ENCODE data around the gene NALCN. TPM values are rescaled to one million over a fixed set of nuclear protein-coding genes. Genes with fewer than 3 reads are reported as not detected.

NALCN gene
- total and polyA plus RNA-seq, 2 of the 8 experiments (the other 6 are each of a cell fraction or from before 2014, with no cell fraction given), result 0.26 to 0.54 TPM

- no peaks in the 10 kb centered on the region for H3K36me3 ChIP-seq (ENCODE audit: control insufficient read depth in 2 of 4, insufficient read depth in 4 of 4, low read length in 3 of 4)
- DNase-seq (ENCODE audit: low read depth in 1 of 2, low spot score in 2 of 2), result no peak
- H3K56ac ChIP-seq (replicated peaks; ENCODE audit: insufficient read length, low read depth, low read length), result no peak overlapping the region
- ChIA-PET CTCF (ENCODE audit: partially characterized antibody) (interaction anchor here (0.7 kb wide), 1 partner anchor 146 kb away, joined by 3 read pairs; no protein-coding TSS in a partner anchor), POLR2A (ENCODE audit: partially characterized antibody) (no interaction called here)
- no peaks in the 10 kb centered on the region for H3K23me2 ChIP-seq (ENCODE audit: low read depth, low read length)
- 90% methylated on average over 3 of the region's 3 CpGs; no CpG with 5 or more reads in 1 of the 2 experiments for WGBS, 2 experiments (ENCODE audit: extremely low coverage in 1 of 2, insufficient coverage in 1 of 2, insufficient read length in 1 of 2, insufficient replicate concordance in 2 of 2, low coverage in 1 of 2, low lambda C conversion rate in 2 of 2, missing lambda C conversion rate in 1 of 2)
- no peak overlapping the region for H2BK5ac ChIP-seq (ENCODE audit: low read depth, low read length)
- no peaks in the 10 kb centered on the region for H3K9me3 ChIP-seq (ENCODE audit: insufficient read depth in 2 of 2, low read depth in 1 of 2, low read length in 1 of 2)
- no peak overlapping the region for H2BK15ac ChIP-seq (ENCODE audit: low read length)
- no peak overlapping the region for H4K5ac ChIP-seq (ENCODE audit: insufficient read length, low read depth, low read length)
- H4K8ac ChIP-seq (ENCODE audit: extremely low read depth, insufficient read depth, low read length), result no peak overlapping the region
- H3K27me3 ChIP-seq (replicated peaks in 1 of 4; ENCODE audit: control insufficient read depth in 3 of 4, extremely low read depth in 1 of 4, insufficient read depth in 3 of 4, low read length in 3 of 4), result no peaks in the 10 kb centered on the region
- H3K79me1 ChIP-seq (ENCODE audit: low read depth, low read length), result no peaks in the 10 kb centered on the region
- no peak for FAIRE-seq
- H3K4me3 ChIP-seq (ENCODE audit: extremely low read depth in 1 of 4, insufficient read depth in 2 of 4, low read depth in 3 of 4, low read length in 4 of 4), result no peak overlapping the region
- H2BK12ac ChIP-seq (ENCODE audit: low read depth, low read length), result no peak overlapping the region
- H3K79me2 ChIP-seq (ENCODE audit: control insufficient read depth in 1 of 2, insufficient read depth in 2 of 2, low read length in 2 of 2), result no peaks in the 10 kb centered on the region
- H3K14ac ChIP-seq (ENCODE audit: insufficient read length), result no peak overlapping the region
- no peak overlapping the region for H3K18ac ChIP-seq (ENCODE audit: extremely low read depth, low read length)
- H3K4me2 ChIP-seq (ENCODE audit: insufficient read depth in 1 of 2, low read depth in 2 of 2, low read length in 2 of 2), result no peak overlapping the region
- H2AK5ac ChIP-seq (ENCODE audit: low read depth, low read length), result no peak overlapping the region
- no peak overlapping the region for H2BK20ac ChIP-seq (ENCODE audit: low read length)
- H2BK120ac ChIP-seq (replicated peaks; ENCODE audit: low read depth, low read length), result no peak overlapping the region
- no peak overlapping the region for H3K27ac ChIP-seq (ENCODE audit: low read depth, low read length)
- no peak overlapping the region for H2AFZ ChIP-seq (ENCODE audit: low read length)
- H3K4ac ChIP-seq (replicated peaks; ENCODE audit: insufficient read length, low read depth, low read length), result no peak overlapping the region
- H3K9ac ChIP-seq (replicated peaks in 1 of 4; ENCODE audit: extremely low read depth in 1 of 4, low read depth in 3 of 4, low read length in 3 of 4), result no peak overlapping the region
- TF ChIP-seq BRCA1 (IDR thresholded peaks at IDR 0.05; ENCODE audit: low read depth, low read length), result no peak
- no peak overlapping the region for H4K91ac ChIP-seq (replicated peaks; ENCODE audit: insufficient read length, low read length)
- no peaks in the 10 kb centered on the region for H3K4me1 ChIP-seq (replicated peaks in 1 of 4; ENCODE audit: control insufficient read depth in 3 of 4, insufficient read depth in 4 of 4, low read length in 3 of 4)
- H4K20me1 ChIP-seq (replicated peaks in 1 of 2; ENCODE audit: control insufficient read depth in 1 of 2, insufficient read depth in 2 of 2, low read length in 2 of 2), result no peaks in the 10 kb centered on the region
- H3K23ac ChIP-seq (ENCODE audit: insufficient read length), result no peak overlapping the region
These were observed 109.5 kb downstream of the NALCN start for GRCh38 chr13:101306773-101307172.

Data from H1 (cell line).